ENCODE data around the gene RASEF.
"Not testable (repeated sequence)": the region's sequence is repeated elsewhere in the genome, so short reads cannot be mapped to it uniquely, and the experiment has no call there.

RASEF gene

DNA sequence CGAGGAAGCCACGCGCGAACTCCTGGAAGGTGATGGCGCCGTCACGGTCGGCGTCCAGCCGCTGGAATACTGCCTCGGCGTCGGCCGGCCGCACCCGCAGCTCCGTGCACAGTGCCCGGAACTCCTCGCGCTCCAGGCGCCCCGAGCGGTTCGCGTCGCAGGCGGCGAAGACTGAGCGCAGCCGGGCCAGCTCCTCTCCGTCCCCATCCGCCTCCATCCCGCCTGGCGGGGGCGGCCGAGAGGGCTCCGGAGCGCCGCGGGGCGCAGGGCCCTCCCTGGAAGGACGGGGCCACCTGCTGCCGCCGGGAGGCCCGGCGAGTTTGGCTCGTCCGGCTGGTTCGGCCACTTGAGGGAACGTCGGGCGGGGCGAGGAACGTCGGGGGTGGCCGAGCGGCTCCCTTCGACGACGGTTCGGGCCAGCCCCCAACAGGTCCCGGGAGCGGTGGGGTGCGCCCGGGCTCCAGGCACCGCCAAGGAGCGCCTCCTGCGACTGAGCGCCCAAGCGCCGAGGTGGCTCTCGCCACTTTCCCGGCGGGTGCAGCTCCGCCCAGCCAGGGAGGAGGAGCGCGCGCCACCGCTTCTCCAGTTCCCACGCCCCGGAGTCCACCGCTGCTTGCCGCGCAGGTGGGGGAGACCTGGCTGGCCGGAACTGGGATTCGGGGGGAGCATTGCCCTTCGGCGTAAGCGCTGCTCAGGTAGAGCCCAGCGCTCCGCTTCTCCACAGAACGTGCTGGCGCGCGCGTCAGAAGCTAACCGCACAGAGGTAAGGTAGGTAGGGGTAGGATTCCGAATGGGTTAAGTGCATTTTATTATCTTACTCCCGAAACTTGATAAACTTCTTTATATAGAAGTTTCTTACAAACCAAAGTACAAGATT is at the start of gene RASEF:
TSS of gene RASEF (minus strand) at position 492 of the 877 bp plus-strand sequence. CDS start at position 217, 275 bp downstream.
- no peak for DNase-seq (ENCODE audit: low read depth)

- no peak for DNase-seq (ENCODE audit: low read depth)
Observed at GRCh38 chr9:83111169-83111568, 48.2 kb upstream of the RASEF start.

DNA sequence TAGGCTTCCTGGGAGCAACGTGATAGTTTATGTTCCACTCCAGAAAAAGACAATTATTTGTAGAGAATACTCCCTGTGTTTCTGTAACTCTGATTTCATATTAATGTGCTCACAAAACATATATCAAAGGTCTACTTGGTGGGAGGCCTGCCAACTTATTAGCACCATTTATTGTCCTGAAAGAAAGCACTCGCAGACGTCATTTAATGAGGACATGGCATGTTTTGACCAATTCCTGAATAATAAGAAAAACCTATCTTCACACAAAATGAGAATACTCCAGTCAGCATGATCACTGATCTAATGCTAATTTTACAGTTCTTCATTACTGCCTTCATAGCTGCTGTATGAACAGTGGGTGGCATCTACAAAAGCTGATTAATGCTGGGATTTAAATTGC is 46.4 kb upstream of the RASEF start:
- no peak for DNase-seq (ENCODE audit: low read depth)

- no peak for DNase-seq (ENCODE audit: low read depth)
Observed at GRCh38 chr9:83108208-83108607, 45.3 kb upstream of the RASEF start.

GRCh38 chr9:83106772-83107171 is 43.8 kb upstream of the RASEF start:
- no peak for DNase-seq (ENCODE audit: low read depth)

- DNase-seq (ENCODE audit: low read depth) = no peak
Observed at GRCh38 chr9:83106263-83106662, 43.3 kb upstream of the RASEF start.

GRCh38 chr9:83097633-83098032 is 34.7 kb upstream of the RASEF start:
- DNase-seq (ENCODE audit: low read depth) = no peak

- DNase-seq (ENCODE audit: low read depth) = not testable (repeated sequence)
Observed at GRCh38 chr9:83093311-83093710, 30.4 kb upstream of the RASEF start.

- no peak for DNase-seq (ENCODE audit: low read depth)
Observed at GRCh38 chr9:83081846-83082245, 18.9 kb upstream of the RASEF start.

- DNase-seq (ENCODE audit: low read depth) = no peak
Observed at GRCh38 chr9:83081010-83081409, 18.1 kb upstream of the RASEF start.

DNA sequence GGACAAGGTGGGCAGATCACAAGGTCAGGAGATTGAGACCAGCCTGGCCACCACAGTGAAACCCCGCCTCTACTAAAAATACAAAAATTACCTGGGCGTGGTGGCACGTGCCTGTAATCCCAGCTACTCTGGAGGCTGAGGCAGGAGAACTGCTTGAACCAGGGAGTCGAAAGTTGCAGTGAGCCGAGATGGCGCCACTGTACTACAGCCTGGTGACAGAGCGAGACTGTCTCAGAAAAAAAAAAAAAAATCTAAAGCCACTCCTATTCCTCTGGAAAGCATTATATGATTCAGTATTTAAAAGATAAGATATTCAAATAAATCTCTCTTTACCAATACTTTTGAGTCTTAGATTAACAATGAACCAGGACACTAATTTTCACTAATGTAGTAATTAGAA is 13.0 kb upstream of the RASEF start:
- DNase-seq (ENCODE audit: low read depth) = not testable (repeated sequence)

DNA sequence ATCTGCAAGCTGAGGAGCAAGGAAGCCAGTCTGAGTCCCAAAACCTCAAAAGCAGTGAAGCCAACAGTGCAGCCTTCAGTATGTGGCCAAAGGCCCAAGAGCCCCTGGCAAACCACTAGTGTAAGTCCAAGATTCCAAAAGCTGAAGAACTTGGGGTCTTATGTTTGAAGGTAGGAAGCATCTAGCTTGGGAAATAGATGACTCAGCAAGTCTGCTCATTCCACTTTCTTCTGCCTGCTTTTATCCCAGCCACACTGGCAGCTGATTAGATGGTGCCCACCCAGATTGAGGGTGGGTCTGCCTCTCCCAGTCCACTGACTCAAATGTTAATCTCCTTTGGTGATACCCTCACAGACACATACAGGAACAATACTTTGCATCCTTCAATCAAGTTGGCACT is 9.6 kb upstream of the RASEF start:
- not testable (repeated sequence) for DNase-seq (ENCODE audit: low read depth)

DNA sequence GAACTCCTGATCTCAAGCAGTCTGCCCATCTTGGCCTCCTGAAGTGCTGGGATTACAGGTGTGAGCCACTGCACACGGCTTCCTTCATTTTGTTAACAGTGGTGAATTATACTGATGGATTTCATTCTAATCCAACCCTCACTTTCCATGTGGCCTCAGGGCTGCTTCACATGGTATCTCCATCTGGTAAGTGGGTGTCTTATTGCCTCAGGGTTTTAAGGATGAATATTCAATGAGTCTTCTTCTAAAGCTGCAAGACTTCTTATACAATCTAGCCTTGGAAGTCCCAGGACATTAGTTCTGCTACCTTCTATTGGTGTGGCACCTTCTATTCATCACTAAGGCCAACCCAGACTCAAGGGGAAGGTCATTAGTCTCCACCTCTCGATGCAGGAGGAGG is 8.7 kb upstream of the RASEF start:
- no peak for DNase-seq (ENCODE audit: low read depth)

DNA sequence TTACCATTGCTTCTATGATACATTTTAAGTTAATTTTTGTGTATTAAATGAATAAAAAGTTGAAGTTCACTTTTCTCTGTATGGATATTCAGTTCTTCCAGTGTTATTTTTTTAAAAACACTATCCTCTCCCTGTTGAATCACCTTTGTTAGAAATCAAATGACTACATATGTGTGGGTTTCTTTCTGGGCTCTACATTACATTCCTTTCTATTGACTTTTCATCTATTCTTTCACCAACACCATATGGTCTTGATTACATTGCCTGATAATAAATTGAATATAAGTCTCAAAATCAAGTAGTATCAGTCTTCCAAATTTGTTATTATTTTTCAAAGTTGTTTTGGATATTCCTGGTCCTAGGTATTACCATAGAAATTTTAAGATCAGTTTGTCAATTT is 7.3 kb upstream of the RASEF start:
- no peak for DNase-seq (ENCODE audit: low read depth)

DNA sequence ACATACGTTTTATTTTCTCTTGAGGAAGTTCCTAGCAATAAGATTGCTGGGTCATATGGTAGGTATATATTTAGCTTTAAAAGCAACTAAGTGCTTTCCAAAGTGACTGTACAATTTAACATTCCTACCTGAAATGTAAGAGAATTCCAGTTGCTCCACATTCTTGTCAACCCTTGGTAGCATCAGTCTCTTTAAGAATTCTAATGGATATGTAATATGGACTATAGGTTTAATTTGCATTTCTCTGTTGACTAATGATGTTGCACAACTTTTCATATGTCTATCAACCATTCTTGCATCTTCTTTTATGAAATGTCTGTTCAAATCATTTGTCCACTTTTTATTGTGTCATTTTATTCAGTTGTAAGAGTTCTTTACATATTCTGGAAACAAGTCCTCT is 6.7 kb upstream of the RASEF start:
- DNase-seq (ENCODE audit: low read depth) = no peak

DNA sequence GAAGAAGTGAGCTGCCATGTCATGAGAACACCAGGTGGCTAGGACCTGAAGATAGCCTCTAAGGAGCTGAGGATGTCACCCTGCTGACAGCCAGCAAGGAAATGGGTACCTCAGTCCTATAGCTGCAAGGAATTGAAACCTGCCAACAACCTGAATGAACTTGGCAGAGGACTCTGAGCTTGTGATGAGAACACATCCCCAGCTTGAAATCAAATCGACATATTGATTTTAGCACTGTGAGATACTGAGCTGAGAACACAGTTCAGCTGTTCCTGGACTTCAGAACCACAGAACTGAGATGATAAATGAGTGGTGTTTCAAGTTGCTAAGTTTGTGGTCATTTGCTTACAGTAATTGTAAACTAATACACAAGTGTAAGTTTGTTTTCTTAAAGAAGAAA is 5.5 kb upstream of the RASEF start:
- DNase-seq (ENCODE audit: low read depth) = no peak

GRCh38 chr9:83067579-83067978 is 4.6 kb upstream of the RASEF start:
- DNase-seq (ENCODE audit: low read depth) = no peak

DNA sequence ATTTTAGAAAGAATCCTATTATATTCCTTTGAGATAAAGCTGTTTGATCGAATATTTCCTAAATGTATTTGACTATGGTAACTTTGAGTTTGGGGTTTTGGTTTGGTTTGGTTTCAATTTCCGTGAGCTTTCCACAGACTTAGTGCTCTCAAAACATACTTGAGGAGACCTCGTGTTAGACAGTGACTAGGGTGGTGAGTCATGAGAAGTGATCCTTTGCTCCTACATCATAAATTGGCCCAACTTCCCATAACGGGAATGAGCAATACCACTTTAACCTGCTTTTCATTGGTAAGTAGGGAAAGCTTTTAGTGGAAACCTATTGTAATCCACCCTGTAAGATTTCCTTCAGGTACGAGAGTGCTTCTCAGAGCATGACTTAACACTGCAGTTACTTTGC is 3.8 kb upstream of the RASEF start:
- DNase-seq (ENCODE audit: low read depth) = no peak

- no peak for DNase-seq (ENCODE audit: low read depth)
Observed at GRCh38 chr9:83065233-83065632, 2.3 kb upstream of the RASEF start.

DNA sequence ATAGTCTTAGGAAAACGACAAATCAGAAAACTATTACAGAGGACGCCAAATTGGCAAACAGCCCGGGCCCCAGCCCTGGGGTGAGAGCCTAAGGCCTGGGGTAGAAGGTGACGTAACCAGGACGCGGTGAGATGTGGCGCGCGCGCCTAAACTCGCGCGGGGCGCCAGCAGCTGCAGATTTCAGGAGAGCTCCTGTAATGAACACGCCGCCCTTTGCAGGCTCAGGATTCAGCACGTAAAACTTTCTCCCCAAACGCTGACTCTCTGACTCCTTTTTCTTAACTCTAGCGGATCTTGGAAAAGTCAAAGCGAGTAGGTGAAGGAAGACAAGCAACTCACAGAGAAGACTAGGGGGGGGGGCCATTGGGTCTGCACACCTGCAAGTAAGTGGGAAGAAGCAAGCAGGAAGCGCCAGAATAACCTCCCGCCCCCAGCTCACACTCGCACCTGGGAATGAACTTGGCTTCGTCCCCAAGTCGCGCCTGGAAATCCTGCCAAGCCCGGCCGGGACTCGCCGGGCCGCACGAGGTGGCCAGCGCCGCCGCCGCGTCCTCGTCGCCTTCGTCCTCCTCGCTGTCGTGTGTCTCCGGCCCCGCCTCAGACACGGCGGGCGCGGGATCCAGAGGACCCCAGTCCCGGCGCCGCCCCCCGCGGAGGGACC is 822 bp downstream of the RASEF start:
- DNase-seq (ENCODE audit: low read depth) = no peak

- no peak for DNase-seq (ENCODE audit: low read depth)
Observed at GRCh38 chr9:83061036-83061435, 1.9 kb downstream of the RASEF start.

DNA sequence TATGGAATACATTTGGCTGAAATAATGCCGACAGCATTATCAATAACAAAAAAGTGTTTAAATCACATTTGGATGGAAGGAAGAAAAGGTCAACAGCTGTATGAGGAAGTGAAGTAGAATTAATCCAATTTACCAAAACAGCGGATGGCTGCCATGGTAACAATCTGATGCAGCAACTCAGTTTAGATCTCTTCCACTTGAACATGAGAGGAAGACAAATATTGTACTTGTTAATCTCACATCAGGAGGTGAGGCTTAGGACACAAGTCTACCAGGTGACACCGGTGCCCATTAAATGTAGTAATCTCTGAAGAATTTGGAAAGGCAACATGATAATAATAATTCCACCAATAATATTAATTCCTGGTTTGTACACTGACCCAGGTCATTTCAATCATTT is 2.4 kb downstream of the RASEF start:
- DNase-seq (ENCODE audit: low read depth) = no peak

DNA sequence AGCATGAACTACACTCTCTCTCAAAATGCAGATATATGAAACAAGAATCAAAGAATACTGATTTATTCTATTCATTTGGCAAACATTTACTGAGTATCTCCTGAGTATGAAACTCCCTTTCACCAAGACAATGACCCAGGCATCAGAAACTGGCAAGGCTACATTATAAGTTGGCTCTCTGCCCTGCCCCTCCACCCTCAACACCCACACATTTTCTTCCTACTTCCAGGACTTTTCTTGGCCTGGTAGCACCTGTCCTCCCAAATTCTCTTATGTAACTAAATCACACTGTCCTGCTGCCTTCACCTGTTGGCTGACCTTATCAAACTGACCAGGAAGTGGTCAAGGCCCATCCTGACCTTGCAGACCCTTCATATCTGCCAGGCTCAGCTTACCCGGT is 3.5 kb downstream of the RASEF start:
- no peak for DNase-seq (ENCODE audit: low read depth)

DNA sequence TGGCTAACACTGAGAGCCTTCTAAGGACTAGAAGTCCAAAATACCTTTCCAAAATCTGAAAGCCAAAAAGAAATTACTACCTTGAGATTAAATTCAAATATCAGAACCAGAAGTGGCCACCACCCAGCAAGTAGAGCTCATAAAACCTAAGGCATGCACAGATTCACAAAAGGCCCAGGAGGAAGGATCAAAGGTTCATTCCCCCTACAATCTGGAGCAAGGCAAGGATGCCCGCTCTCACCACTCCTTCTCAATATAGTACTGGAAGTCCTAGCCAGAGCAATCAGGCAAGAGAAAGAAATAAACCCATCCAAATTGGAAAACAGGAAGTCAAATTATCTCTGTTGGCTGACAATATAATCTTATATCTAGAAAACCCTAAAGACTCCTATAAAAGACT is 6.0 kb downstream of the RASEF start:
- DNase-seq (ENCODE audit: low read depth) = no peak

Data from activated T-cell treated with anti-CD3 and anti-CD28 coated beads for 1 hour (primary cell).